NB4 (cell line): ENCODE results near the gene LRRC49.

ENCODE experiments used
- CTCF ChIP-seq: IDR thresholded peaks from one replicate; pipeline ENCODE4 v1.5.1; 2012; ENCODE audit warnings: low read depth, low read length
- MAX ChIP-seq: IDR thresholded peaks from 2 replicates; pipeline ENCODE4 v1.6.1; 2011; ENCODE audit warnings: low read depth, low read length

- TF ChIP-seq CTCF (no peak), MAX (no peak)
Measured at GRCh38 chr15:70976851-70977250, 84.2 kb downstream of the LRRC49 start.
